ENCODE measurements around the gene CCDC107.
"Not testable (repeated sequence)": the region's sequence is repeated elsewhere in the genome, so short reads cannot be mapped to it uniquely, and the experiment has no call there.

CCDC107 gene, protein sequence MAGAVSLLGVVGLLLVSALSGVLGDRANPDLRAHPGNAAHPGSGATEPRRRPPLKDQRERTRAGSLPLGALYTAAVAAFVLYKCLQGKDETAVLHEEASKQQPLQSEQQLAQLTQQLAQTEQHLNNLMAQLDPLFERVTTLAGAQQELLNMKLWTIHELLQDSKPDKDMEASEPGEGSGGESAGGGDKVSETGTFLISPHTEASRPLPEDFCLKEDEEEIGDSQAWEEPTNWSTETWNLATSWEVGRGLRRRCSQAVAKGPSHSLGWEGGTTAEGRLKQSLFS

DNA sequence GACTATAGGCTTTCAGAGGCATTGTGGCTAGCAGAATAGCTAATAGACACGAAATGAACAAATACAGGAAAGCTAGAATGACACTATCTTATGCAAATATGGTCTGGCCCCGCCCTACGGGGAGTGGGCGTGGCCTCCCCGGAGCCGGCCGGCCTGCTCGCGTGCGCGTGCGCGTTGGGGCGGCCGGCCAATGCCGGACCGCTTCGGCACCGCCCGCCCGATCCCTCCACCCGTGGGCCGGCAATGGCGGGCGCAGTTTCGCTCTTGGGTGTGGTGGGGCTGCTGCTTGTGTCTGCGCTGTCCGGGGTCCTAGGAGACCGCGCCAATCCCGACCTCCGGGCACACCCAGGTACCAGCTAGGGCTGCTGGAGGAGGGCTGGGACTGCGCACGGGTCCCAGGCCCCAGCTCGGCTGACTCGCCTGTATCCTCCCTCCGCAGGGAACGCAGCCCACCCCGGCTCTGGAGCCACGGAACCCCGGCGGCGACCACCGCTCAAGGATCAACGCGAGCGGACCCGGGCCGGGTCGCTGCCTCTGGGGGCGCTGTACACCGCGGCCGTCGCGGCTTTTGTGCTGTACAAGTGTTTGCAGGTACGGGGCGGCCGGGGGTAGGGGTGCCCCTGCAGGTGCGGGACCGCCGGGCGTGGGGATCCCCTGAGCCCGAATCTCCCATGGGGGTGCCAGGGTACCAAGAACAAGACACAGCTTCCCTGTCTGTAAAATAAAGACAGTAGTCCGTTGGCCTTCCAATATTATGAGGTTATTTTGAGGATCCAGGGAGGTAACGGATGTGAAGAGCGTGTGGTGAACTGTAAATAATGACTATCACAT is at the start of gene CCDC107:
CCDC107 (plus strand) TSS at position 156 of the 831 bp plus-strand sequence; CDS start at position 244, 88 bp downstream.
- DNase-seq: peak; percentile 79 to 83

DNA sequence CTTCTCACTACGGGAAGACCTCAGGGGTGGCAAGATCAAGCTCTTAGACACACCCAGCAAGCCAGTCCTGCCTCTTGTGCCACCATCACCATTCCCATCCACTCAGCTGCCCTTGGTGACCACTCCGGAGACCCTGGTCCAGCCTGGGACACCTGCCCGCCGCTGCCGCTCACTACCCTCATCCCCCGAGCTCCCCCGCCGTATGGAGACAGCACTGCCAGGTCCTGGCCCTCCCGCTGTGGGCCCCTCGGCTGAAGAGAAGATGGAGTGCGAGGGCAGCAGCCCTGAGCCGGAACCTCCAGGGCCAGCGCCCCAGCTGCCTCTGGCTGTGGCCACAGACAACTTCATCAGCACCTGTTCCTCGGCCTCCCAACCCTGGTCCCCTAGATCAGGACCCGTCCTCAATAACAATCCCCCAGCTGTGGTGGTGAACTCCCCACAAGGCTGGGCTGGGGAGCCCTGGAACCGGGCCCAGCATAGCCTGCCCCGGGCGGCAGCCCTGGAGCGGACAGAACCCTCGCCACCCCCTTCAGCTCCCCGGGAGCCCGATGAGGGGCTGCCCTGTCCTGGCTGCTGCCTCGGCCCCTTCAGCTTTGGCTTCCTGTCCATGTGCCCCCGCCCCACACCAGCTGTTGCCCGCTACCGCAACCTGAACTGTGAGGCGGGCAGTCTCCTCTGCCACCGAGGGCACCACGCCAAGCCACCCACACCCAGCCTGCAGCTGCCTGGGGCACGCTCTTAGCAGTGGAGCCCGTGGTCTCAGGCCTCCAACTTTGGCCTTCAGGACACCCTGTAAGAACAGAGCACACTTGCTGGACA is 48.9 kb upstream of the CCDC107 start:
- no peak for DNase-seq

DNA sequence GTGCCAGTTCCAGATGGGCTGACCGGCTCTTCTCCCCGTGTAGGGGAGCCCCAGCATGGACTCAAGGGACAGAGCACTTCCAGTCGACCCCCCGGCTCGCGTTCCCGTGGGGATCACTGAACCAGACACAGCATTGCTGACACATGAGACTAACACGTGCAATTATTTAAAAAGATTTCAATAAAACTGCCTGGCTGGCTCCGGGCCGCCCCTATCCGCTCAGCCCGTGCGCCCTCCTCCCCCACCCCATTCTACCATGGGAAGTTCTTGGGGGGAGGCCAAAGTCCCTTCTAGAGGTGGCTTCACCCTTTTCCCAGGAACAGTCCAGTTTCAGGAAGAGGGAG is 48.3 kb upstream of the CCDC107 start:
- DNase-seq: no peak

DNA sequence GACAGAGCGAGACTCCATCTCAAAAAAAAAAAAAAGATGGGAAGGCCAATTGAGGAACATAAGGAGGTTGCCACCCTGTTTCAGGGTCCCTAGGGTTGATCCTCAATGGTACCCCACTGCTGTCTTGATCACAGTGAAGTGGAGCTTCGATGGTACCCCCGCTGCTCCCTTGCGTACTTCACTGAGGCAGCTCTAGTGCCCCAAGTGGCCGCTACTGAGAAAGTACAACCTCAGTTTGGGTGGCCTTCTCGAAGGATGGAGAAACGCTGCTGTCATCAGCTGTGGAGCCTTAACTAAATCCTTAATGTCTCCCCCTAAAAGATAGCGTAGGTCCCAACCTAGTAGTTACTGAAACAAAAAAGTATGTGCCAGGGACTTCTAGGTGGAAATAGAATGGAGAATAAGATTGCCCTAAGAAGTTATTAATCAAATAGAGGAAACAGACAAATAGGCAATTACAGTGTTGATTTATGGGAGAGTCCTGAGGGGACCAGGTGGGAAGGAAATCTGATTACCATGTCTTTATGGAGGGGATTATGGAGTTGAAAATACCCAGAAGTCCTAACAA is 46.8 kb upstream of the CCDC107 start:
- peak; percentile 58 to 66 for DNase-seq

DNA sequence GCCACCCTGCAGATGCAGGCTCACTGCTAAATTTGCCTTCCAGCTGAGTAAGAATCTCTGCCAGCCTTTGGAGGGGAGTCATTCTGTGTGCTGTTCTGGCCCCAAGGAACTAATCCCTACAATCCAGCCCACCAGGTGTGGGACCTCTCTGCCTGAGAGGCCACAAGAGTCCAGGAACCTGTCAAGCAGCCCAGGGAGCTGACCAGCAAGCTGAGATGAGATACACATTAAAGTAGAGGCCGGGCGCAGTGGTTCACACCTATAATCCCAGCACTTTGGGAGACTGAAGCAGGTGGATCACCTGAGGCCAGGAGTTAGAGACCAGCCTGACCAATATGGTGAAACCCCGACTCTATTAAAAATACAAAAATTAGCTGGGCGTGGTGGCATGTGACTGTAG is 46.0 kb upstream of the CCDC107 start:
- DNase-seq: not testable (repeated sequence)

DNA sequence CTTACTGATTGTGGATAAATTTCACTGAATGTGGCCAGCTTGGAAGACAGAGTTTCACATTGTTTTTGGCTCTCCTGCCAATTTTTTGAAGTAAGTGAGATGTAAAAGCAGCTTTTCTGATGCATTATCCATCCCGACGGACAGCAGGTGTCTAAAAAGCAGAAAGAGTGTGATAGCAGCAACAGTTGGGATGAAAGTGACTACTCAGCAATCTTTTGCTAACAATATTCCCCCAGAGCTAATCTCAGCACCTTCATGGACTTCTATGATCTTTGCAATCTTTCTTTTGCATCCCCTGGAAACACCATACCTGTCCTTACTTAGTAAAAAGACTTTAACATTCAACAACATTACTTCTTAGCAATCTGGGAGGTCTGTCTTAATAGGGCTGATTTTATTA is 45.2 kb upstream of the CCDC107 start:
- DNase-seq: no peak

DNA sequence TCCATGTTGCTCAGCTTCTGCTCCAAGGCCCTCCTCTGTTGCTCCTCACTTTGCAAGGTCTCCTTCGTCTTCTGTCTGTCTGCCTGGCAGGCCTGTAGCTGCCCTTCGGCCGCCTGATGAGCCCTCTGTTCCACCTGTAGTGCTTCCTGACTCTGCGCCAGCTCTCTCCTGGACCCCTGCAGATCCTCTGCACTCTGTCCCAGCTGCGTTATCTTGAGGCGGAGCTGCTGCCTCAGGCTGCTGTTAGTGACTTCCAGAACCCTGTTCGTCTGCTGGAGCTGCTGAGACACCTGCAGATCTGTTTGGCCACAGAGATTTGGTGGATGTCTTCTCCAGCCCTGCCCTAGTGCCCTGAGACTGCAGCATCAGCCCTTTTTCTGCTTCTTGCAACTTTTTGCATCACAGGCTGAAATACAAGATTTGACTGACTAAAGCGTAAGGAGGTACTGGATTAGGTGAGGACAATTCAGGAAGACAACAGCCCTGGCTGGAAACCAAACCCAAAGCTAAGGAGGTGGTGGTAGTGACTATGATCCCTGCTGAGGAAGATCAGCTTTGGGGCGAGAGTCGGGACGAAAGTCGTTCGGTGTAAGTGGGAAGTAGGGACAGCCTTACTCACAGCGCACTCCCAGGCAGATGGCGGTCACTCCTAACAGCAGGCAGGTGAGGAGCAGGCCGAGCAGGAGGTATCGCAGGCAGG is 42.0 kb upstream of the CCDC107 start:
- DNase-seq: no peak

DNA sequence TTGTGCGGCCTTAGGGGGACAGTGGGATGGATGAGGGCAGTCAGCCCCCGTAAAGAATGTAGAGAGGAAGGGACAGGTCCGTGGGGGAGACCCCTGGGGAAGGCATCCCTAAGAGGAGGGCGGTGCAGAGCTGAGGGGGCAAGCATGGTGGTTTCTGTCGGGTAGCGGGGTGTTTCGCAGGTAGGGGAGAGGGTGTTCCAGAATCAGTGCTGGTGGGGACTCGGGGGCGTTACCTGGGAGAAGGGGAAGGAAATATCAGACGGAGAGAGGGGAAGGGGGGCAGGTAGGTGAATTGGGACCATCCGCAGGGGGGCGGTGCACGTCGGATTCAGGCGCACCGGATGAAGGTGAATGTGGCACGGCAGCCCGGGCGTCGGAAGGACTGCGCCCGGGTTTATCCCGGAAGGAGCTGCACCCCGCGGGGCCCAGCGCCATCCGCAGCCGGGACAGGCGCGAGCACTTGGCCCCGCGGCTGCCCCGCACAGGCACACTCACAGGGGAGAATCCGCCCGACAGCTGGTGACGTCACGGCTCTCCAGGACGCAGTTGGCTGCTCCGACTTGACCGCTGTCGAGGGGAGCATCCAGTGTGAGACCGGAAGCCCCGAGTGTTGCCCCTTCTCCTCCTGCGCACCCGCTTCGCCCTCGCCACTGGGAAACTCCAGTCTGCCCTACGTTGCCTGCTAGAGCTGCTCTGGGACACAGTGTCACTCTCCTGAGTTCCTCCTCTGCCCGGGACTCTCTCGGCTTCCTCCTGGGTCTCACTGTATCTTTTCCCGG is 41.2 kb upstream of the CCDC107 start:
- peak; percentile 71 to 77 for DNase-seq

DNA sequence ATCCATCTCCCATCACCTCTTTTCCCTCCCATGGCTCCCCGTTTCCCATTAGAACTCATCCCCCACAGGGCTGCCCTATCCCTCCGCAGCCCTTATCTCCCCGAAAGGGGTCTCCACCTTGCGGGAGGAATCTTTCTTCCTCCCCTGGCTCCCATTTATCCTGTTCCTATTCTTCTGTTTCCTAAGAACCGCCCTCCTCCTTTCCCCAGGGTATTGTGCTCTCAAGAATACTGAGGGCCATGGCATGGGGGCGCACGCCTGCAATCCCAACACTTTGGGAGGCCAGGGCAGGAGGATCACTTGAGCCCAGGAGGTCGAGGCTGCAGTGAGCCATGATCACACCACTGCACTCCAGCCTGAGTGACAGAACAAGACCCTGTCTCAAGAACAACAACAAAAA is 40.5 kb upstream of the CCDC107 start:
- DNase-seq: no peak

DNA sequence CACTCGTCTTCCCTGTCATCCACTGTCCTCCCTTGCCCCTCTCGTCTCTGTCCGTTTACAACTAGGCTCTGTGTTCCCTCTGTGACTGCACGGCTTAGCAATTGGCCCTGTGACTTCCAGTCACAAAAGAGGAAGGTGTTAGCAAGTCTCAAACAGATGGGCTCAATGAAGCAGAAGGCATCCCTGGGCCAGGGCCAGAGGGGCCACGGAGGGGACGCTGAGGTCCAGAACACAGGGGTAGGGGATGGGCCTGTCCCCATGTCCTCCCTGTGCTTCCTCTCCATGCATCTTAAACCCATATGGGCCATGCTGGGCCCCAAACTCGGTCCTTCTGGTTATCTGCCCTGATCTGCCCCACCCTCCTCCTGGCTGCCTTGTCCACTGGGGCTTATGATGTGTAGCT is 39.8 kb upstream of the CCDC107 start, which contains the start of gene CD72:
CD72 (minus strand) TSS at position 89 of the 403 bp plus-strand sequence. CDS start 110 bp downstream, outside the sequence.
- no peak for DNase-seq

DNA sequence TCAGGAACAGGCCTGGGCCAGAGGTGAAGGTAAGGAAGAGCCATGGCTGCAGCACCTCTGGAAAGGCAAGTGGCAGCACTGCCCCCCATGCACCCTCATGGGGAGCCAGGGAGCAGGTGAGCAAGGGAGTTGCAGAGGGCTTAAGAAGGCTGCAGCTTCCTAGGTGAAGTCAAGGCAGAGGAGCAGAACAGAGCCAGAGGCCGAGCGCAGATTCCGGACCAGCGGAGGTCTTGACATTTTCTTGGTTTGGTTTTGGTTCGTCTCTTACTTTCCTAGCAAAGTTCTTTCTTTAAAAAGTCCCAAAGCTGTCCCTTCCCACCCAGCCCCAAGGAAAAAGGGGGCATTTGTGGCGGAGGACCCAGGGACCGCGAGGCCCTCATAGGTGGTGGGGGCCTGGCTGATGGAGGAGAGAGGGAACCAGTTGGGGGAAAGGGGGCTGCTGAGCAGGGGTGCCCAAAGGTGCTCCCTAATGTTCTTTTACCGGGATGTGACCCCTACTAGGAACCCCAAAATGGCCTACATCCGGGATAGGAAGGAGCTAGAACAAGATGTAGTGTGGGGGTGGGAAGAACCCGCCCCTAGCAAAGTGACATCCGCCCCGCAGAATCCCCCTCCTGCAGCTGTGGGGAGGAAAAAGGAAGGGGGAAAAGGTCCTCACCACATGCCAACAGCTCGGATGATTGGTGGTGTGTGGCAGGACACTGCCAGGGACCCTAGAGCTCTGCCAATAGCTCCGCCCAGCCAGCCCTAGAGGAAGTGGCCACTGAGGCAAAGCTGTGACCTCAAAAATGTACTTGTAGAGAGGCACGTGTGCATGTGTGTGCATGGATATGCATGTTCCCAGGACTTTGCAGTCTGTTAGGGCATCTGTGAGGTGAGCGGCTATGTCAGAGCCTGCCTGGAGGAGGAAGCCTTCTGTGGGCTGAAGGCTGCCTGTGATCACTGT is 39.0 kb upstream of the CCDC107 start:
- DNase-seq: peak; percentile 38 to 54

DNA sequence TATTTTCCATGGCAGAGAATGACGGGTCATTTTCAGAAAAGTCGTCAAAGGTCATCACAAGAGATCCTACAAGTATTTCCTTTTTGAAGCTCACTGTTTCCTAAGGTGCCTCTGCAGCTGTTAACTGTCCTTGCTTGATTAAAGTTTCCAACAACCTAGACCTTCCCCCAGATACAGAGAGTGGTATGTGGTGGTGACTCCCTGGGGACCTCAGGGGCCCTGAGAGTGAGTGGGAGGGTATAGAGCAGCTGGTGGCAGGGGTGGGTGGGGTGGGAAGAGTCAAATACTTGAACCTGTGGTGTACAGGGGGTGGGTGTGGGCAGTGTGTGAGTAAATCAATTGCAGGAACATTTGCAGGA is 38.3 kb upstream of the CCDC107 start:
- peak in 1 of 2 experiments; percentile 36 for DNase-seq

DNA sequence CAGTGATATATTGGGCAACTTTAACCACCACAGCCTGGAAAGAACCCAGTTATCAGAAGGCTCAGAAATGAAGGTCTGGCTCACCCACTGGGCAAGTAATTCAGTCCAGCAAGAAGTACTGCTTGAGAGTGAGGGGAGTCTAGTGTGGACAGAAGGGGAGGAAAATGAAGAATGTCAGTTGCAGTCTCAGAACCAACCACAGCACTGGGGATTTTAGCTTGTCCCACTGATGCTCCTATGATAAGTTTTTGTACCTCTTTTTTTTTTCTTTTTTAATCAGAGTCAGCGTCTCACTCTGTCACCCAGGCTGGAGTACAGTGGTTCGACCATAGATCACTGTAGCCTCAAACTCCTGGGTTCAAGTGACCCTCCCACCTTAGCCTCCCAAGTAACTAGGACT is 30.5 kb upstream of the CCDC107 start:
- no peak for DNase-seq

DNA sequence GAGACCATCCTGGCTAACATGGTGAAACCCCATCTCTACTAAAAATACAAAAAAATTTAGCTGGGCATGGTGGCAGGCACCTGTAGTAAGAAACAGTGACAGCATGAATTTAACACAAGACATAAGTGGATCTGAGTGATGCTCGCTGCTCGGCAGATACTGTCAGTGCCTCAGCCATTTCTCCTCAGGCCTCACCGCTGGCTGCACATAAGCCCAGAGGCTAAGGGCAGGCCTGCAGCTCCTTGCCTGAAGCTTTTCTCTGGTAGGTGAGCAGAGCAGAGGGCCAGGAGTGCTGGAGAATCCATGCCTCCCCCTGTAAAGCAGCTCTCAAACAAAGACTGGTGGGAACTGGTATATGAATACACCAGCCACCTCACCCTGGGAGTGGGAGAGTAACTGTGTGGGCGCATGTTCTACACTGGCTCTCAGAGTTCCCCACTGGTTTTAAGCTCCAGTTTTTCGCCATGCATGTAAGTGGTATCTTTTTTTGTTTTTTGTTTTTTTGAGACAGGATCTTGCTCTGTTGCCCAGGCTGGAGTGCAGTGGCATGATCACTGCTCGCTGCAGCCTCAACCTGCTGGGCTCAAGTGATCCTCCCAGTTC is 29.6 kb upstream of the CCDC107 start:
- no peak for DNase-seq

DNA sequence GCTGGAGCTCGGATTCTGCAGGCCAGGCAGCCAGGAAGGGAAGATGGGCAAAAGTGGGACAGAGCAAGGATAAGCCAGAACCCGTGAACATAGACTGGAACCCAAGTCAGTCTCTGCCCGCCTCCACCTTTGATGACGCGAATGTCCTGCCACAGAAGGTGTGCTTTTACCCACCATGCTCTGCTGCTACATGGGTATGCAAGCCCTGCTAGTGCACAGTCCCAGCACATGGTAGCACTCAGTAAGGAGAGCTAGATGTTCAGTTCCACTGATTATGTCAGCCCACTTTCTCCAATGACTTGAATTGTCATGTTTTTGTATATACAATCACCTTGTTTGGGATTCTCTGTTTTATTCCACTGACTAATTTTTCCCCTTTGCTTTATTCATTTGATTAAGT is 28.5 kb upstream of the CCDC107 start:
- DNase-seq: no peak

DNA sequence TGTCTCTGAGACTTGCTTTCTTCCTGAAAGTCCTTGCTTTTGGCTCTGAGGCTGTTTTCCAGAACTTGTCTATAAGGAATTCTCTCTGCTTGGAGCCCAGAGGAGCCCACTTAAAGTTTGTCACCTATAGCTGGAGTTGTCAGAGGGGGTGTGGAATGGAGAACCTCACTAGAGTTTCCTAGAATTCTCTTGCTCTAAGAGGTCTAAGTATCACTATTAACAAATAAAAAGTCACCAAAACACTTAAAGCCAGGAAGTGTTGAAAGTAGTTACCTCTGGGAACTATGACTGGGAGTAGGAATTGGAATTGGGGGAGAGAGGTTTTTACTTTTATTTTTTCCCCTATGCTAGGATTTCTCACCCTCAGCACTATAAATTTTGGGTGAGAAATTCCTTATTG is 22.4 kb upstream of the CCDC107 start:
- no peak for DNase-seq

DNA sequence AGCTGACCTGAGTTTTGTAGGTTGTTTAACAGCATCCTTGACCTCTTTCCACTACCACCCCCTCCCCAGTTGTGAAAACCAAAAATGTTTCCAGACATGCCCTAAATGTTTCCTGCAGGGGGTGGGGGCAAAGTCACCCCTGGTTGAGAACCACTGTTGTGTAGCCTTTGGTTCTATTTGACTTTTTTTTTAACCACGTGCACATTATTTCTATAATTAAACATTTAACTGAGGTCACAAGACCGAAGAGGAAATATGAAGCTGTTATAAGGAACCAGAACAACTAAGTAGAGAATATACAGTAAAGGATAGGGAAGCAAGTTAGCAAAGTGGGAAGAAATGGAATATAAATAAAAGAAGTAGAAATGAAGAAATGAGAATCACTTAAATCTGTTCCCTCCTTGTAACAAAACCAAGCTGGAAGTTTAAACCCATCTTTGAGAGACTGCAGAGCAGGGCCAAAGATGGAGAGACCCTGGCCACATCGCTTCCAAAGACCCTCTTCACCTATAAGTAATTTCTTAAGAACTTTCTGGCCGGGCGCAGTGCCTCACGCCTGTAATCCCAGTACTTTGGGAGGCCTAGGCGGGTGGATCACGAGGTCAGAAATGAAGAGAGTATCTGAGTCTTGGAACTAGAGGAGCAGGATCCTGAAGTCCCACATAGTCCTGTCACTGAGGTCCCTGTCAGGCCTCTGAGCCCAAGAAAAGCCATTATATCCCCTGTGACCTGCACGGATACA is 21.8 kb upstream of the CCDC107 start:
- DNase-seq: no peak

DNA sequence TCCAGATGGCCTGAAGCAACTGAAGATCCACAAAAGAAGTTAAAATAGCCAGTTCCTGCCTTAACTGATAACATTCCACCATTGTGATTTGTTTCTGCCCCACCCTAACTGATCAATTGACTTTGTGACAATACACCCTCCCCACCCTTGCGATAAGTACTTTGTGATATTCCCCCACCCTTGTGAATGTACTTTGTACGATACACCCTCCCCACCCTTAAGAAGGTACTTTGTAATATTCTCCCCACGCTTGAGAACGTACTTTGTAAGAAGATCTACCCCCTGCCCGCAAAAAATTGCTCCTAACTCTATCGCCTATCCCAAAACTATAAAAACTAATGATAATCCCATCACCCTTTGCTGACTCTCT is 21.2 kb upstream of the CCDC107 start:
- DNase-seq: not testable (repeated sequence)

DNA sequence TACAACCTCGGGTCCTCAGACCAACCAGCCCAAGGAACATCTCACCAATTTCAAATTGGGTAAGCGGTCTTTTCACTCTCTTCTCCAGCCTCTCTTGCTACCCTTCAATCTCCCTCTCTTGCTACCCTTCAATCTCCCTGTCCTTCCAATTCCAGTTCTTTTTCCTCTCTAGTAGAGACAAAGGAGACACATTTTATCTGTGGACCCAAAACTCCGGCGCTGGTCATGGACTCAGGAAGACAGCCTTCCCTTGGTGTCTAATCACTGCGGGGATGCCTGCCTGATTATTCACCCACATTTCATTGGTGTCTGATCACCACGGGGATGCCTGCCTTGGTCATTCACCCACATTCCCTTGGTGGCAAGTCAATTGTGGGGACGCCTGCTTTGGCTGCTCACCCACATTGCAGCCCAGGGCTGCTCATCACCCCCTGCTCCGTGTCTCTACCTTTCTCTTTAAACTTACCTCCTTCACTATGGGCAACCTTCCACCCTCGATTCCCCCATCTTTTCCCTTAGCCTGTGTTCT is 20.6 kb upstream of the CCDC107 start:
- not testable (repeated sequence) for DNase-seq
